Measurements from ENCODE around the gene SYS1. TPM values are rescaled to one million over a fixed set of nuclear protein-coding genes. Genes with fewer than 3 reads are reported as not detected.

SYS1 gene
- total RNA-seq, 1 experiment from 2014 or later = 29.1 TPM

DNA sequence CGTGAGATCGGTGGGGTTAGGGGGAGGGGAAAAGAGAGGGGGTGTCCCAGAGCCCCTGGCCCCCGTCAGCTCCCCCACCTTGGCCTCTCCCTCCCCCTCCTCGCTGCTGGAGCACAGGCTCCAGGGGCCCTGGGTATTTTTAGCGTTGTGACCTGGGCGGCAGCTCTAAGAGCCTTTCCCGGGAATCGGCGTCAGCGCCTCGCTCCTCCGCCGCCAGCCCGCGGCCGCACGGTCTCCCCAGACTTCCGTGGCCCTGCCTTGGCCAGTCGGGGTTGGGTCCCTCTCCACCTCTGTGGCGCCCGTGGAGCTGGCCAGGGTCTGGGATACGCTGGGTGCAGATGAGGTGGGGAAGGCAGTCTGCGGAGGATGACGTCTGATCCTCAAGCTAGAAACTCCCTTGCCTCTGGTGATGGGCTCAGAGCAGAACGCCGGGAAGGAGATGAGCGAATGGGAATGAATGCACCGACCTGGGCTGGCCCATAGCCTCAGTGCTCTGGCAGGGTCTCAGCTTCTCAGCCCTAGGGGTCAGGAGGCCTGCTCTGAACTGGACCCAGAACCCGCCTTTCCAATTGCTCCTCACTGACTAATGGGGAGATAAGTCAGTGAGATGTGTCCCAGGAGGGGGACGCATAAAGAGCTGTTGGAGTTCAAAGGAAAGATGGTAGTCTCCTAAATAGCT, 44.2 kb downstream of the SYS1 start:
- ATAC-seq = peak; percentile 49
- intact Hi-C loops (cut with micrococcal nuclease; ENCODE audit: unreplicated experiment) (no loop called here), in situ Hi-C loops (cut with HindIII; ENCODE audit: low pct_unique_long_range_greater_than_20kb, low sequenced_read_pairs) (no loop called here)
- ChIA-PET POLR2A (interaction anchor here (0.6 to 1.0 kb wide), 5 partner anchors 11 to 324 kb away, joined by 3 to 6 read pairs (median 3); partner anchors contain the start of gene SYS1), CTCF (interaction anchor here (0.8 kb wide), 1 partner anchor 8 kb away, joined by 3 read pairs; no protein-coding TSS in a partner anchor)
- no peak for TF ChIP-seq POLR2AphosphoS5 (IDR thresholded peaks at IDR 0.05; ENCODE audit: low read depth, low read length)
- TF ChIP-seq SIN3A (IDR thresholded peaks at IDR 0.05; ENCODE audit: borderline replicate concordance, insufficient read depth, low read depth, low read length) = no peak
- TF ChIP-seq, protein P1, sequence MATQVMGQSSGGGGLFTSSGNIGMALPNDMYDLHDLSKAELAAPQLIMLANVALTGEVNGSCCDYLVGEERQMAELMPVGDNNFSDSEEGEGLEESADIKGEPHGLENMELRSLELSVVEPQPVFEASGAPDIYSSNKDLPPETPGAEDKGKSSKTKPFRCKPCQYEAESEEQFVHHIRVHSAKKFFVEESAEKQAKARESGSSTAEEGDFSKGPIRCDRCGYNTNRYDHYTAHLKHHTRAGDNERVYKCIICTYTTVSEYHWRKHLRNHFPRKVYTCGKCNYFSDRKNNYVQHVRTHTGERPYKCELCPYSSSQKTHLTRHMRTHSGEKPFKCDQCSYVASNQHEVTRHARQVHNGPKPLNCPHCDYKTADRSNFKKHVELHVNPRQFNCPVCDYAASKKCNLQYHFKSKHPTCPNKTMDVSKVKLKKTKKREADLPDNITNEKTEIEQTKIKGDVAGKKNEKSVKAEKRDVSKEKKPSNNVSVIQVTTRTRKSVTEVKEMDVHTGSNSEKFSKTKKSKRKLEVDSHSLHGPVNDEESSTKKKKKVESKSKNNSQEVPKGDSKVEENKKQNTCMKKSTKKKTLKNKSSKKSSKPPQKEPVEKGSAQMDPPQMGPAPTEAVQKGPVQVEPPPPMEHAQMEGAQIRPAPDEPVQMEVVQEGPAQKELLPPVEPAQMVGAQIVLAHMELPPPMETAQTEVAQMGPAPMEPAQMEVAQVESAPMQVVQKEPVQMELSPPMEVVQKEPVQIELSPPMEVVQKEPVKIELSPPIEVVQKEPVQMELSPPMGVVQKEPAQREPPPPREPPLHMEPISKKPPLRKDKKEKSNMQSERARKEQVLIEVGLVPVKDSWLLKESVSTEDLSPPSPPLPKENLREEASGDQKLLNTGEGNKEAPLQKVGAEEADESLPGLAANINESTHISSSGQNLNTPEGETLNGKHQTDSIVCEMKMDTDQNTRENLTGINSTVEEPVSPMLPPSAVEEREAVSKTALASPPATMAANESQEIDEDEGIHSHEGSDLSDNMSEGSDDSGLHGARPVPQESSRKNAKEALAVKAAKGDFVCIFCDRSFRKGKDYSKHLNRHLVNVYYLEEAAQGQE (IDR thresholded peaks at IDR 0.05; ENCODE audit: insufficient read depth in 1 of 2, low read depth in 2 of 2, low read length in 1 of 2) = no peak
- TF ChIP-seq, protein P2, sequence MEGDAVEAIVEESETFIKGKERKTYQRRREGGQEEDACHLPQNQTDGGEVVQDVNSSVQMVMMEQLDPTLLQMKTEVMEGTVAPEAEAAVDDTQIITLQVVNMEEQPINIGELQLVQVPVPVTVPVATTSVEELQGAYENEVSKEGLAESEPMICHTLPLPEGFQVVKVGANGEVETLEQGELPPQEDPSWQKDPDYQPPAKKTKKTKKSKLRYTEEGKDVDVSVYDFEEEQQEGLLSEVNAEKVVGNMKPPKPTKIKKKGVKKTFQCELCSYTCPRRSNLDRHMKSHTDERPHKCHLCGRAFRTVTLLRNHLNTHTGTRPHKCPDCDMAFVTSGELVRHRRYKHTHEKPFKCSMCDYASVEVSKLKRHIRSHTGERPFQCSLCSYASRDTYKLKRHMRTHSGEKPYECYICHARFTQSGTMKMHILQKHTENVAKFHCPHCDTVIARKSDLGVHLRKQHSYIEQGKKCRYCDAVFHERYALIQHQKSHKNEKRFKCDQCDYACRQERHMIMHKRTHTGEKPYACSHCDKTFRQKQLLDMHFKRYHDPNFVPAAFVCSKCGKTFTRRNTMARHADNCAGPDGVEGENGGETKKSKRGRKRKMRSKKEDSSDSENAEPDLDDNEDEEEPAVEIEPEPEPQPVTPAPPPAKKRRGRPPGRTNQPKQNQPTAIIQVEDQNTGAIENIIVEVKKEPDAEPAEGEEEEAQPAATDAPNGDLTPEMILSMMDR (IDR thresholded peaks at IDR 0.05) = no peak
- TF ChIP-seq TCF7L2 (IDR thresholded peaks at IDR 0.05; ENCODE audit: low read depth, low read length) = no peak
- Histone ChIP-seq H3K27me3 (ENCODE audit: control insufficient read depth, insufficient read depth, low read length) (no peaks in the 10 kb centered on the region), H3K4me3 (ENCODE audit: low read depth in 2 of 2, low read length in 2 of 2) (peak overlapping the region; percentile 84 to 87), H3K27ac (ENCODE audit: low read length) (peak overlapping the region; percentile 80), H3K36me3 (ENCODE audit: control insufficient read depth, insufficient read depth, low read length) (peaks cover 10% of the 10 kb centered on the region), H3K9me3 (ENCODE audit: control insufficient read depth, insufficient read depth, low read depth, low read length) (no peaks in the 10 kb centered on the region), H3K4me1 (ENCODE audit: control insufficient read depth, insufficient read depth, low read length) (no peaks in the 10 kb centered on the region; the same call in 1 of the 2 replicates)
- BruUV-seq (replicated peaks) = no TSS peak
- DNase-seq (ENCODE audit: low read depth, low spot score) = no peak

DNA sequence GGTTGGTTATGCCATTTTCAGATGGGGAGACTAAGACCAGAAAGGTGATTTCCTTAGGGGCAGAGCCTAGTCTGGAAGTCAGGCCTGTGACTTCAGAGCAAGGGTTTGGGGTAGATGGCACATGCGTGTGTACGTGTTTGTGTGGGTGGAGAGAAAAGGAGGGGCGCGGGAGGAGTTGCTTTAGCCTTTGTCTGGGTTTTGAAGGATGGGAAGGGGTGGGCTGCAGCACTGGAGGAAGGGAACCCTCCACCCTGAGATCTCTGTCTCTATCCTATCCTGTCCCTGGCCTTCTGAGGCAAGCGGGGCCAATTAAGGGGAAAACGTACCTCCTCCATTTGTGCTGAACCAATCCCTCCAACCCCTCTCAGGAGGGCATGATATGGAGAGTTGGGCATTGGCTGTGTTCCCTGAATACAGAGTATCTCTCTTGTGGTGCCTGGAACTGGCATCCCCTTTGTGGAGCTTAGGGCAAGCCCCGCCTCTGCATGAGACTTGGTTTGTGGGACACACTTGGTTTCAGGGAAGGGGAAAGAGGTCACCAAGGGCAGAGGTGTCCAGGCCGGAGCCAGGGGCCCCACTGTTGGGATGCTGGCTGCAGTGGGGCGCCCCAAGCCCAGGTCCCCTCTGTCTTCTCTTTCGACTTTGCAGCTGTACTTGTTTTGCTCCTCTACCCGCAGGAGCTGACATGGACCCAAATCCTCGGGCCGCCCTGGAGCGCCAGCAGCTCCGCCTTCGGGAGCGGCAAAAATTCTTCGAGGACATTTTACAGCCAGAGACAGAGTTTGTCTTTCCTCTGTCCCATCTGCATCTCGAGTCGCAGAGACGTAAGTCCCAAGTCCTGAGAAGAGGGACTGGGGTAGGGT, 45.1 kb downstream of the SYS1 start, which contains the start of gene DBNDD2:
TSS of gene DBNDD2 (plus strand) at position 507 of the 863 bp plus-strand sequence. CDS start at position 686, 179 bp downstream.
- intact Hi-C loops (cut with micrococcal nuclease; ENCODE audit: unreplicated experiment) = no loop called here
- no peaks in the 10 kb centered on the region for H3K9me3 ChIP-seq (ENCODE audit: control insufficient read depth, insufficient read depth, low read depth, low read length)
- ATAC-seq (no peak), DNase-seq (ENCODE audit: low read depth, low spot score) (no peak)
- H3K27ac ChIP-seq (ENCODE audit: low read length) = peak within 1 kb of the TSS; percentile 80
- POLR2A ChIA-PET = no interaction called here
- H3K4me3 ChIP-seq (ENCODE audit: low read depth in 2 of 2, low read length in 2 of 2) = peak within 1 kb of the TSS; percentile 84 to 87
- H3K27me3 ChIP-seq (ENCODE audit: control insufficient read depth, insufficient read depth, low read length) = no peaks in the 10 kb centered on the region
- no peaks in the 10 kb centered on the region; the same call in 1 of the 2 replicates for H3K4me1 ChIP-seq (ENCODE audit: control insufficient read depth, insufficient read depth, low read length)
- peaks cover 10% of the 10 kb centered on the region for H3K36me3 ChIP-seq (ENCODE audit: control insufficient read depth, insufficient read depth, low read length)
- no peak for TF ChIP-seq POLR2AphosphoS5 (IDR thresholded peaks at IDR 0.05; ENCODE audit: low read depth, low read length)
- TF ChIP-seq, protein P1 (IDR thresholded peaks at IDR 0.05; ENCODE audit: insufficient read depth in 1 of 2, low read depth in 2 of 2, low read length in 1 of 2) = no peak
- no peak for TF ChIP-seq SIN3A (IDR thresholded peaks at IDR 0.05; ENCODE audit: borderline replicate concordance, insufficient read depth, low read depth, low read length)
- TF ChIP-seq, protein P2 (IDR thresholded peaks at IDR 0.05) = no peak
- no peak for TF ChIP-seq TCF7L2 (IDR thresholded peaks at IDR 0.05; ENCODE audit: low read depth, low read length)
- CTCF ChIA-PET = interaction anchor here (0.6 kb wide), 1 partner anchor 28 kb away, joined by 3 read pairs; no protein-coding TSS in a partner anchor
- in situ Hi-C loops (cut with HindIII; ENCODE audit: low pct_unique_long_range_greater_than_20kb, low sequenced_read_pairs) = no loop called here
- BruUV-seq (replicated peaks) = no TSS peak
